Ishikawa (cell line): ENCODE results near the gene ADAT1.

Source experiments
- CEBPB ChIP-seq: IDR thresholded peaks from 2 replicates; pipeline ENCODE4 v1.6.1; 2012
- CREB1 ChIP-seq: IDR thresholded peaks from 2 replicates; pipeline ENCODE4 v1.6.1; 2012; ENCODE audit warnings: low read depth
- EGR1 ChIP-seq: IDR thresholded peaks from 2 replicates; pipeline ENCODE4 v1.6.1; 2012
- EP300 ChIP-seq: IDR thresholded peaks from 2 replicates; pipeline ENCODE4 v1.6.1; 2012; ENCODE audit warnings: borderline replicate concordance
- FOXM1 ChIP-seq: IDR thresholded peaks from 2 replicates; pipeline ENCODE4 v1.6.1; 2012; ENCODE audit warnings: low read depth, borderline replicate concordance
- NFIC ChIP-seq: IDR thresholded peaks from 2 replicates; pipeline ENCODE4 v1.6.1; 2012
- RAD21 ChIP-seq: IDR thresholded peaks from 2 replicates; pipeline ENCODE4 v1.6.1; 2012; ENCODE audit warnings: low read depth
- TAF1 ChIP-seq: IDR thresholded peaks from 2 replicates; pipeline ENCODE4 v1.6.1; 2012; ENCODE audit warnings: low read depth, mild to moderate bottlenecking
- TCF12 ChIP-seq: IDR thresholded peaks from 2 replicates; pipeline ENCODE4 v1.6.1; 2012; ENCODE audit warnings: low read depth
- TEAD4 ChIP-seq: IDR thresholded peaks from 2 replicates; pipeline ENCODE4 v1.6.1; 2012
- YY1 ChIP-seq: IDR thresholded peaks from 2 replicates; pipeline ENCODE4 v1.6.1; 2012; ENCODE audit warnings: low read depth
- ZBTB7A ChIP-seq: IDR thresholded peaks from 2 replicates; pipeline ENCODE4 v1.6.1; 2012; ENCODE audit warnings: low read depth
- TF ChIP-seq, protein P1 (sequence below): IDR thresholded peaks from 2 replicates; pipeline ENCODE4 v1.6.1; 2012; ENCODE audit warnings: low read depth, mild to moderate bottlenecking
- TF ChIP-seq, protein P2 (sequence below): IDR thresholded peaks from 2 replicates; pipeline ENCODE4 v1.6.1; 2012
- TF ChIP-seq, protein P3 (sequence below): IDR thresholded peaks from 2 replicates; pipeline ENCODE4 v1.6.1; 2012

The ADAT1 gene

GRCh38 chr16:75616521-75617010, 6.5 kb downstream of the ADAT1 start:
- TF ChIP-seq FOXM1 (no peak), ZBTB7A (no peak), RAD21 (no peak), CEBPB (no peak), YY1 (no peak), EP300 (no peak), TAF1 (no peak), NFIC (no peak), EGR1 (no peak), CREB1 (no peak), TCF12 (no peak)
- TF ChIP-seq, protein P1, sequence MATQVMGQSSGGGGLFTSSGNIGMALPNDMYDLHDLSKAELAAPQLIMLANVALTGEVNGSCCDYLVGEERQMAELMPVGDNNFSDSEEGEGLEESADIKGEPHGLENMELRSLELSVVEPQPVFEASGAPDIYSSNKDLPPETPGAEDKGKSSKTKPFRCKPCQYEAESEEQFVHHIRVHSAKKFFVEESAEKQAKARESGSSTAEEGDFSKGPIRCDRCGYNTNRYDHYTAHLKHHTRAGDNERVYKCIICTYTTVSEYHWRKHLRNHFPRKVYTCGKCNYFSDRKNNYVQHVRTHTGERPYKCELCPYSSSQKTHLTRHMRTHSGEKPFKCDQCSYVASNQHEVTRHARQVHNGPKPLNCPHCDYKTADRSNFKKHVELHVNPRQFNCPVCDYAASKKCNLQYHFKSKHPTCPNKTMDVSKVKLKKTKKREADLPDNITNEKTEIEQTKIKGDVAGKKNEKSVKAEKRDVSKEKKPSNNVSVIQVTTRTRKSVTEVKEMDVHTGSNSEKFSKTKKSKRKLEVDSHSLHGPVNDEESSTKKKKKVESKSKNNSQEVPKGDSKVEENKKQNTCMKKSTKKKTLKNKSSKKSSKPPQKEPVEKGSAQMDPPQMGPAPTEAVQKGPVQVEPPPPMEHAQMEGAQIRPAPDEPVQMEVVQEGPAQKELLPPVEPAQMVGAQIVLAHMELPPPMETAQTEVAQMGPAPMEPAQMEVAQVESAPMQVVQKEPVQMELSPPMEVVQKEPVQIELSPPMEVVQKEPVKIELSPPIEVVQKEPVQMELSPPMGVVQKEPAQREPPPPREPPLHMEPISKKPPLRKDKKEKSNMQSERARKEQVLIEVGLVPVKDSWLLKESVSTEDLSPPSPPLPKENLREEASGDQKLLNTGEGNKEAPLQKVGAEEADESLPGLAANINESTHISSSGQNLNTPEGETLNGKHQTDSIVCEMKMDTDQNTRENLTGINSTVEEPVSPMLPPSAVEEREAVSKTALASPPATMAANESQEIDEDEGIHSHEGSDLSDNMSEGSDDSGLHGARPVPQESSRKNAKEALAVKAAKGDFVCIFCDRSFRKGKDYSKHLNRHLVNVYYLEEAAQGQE = no peak
- TF ChIP-seq, protein P2, sequence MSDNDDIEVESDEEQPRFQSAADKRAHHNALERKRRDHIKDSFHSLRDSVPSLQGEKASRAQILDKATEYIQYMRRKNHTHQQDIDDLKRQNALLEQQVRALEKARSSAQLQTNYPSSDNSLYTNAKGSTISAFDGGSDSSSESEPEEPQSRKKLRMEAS = no peak

DNA sequence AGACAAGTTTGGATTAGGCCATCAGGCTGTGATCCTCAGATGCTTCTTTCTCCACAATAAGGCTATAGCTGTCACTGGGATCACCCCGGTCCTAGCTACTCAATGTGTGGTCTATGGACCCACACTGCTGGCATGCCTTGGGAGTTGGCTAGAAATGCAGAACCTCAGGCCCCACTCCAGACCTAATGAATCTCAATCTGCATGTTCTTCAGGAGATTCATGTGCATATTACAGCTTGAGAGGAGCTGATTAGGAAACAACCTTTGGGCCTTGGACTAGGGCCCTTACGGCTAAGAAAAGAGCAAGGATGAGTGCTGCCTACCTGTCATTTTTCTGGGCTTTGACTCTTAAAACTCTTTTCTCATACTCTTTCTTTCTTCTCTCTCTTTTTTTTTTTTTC, 7.5 kb downstream of the ADAT1 start:
- no peak for TF ChIP-seq EP300
- TF ChIP-seq YY1 = no peak
- TF ChIP-seq NFIC = no peak
- no peak for TF ChIP-seq CREB1
- no peak for TF ChIP-seq TAF1
- no peak for TF ChIP-seq EGR1
- TF ChIP-seq, protein P2 = no peak
- TF ChIP-seq TCF12 = no peak
- TF ChIP-seq ZBTB7A = no peak
- TF ChIP-seq FOXM1 = no peak
- TF ChIP-seq CEBPB = no peak
- TF ChIP-seq, protein P1 = no peak
- TF ChIP-seq TEAD4 = no peak
- no peak for TF ChIP-seq RAD21
- TF ChIP-seq, protein P3, sequence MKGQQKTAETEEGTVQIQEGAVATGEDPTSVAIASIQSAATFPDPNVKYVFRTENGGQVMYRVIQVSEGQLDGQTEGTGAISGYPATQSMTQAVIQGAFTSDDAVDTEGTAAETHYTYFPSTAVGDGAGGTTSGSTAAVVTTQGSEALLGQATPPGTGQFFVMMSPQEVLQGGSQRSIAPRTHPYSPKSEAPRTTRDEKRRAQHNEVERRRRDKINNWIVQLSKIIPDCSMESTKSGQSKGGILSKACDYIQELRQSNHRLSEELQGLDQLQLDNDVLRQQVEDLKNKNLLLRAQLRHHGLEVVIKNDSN = no peak

GRCh38 chr16:75614066-75614897, 8.8 kb downstream of the ADAT1 start:
- TF ChIP-seq TEAD4 (no peak), CEBPB (no peak), TCF12 (no peak), EP300 (no peak), ZBTB7A (no peak), YY1 (no peak), TAF1 (no peak), RAD21 (no peak), NFIC (no peak), CREB1 (no peak), FOXM1 (no peak), EGR1 (no peak)
- TF ChIP-seq, protein P1 = no peak
- TF ChIP-seq, protein P3 = no peak
- TF ChIP-seq, protein P2 = no peak

DNA sequence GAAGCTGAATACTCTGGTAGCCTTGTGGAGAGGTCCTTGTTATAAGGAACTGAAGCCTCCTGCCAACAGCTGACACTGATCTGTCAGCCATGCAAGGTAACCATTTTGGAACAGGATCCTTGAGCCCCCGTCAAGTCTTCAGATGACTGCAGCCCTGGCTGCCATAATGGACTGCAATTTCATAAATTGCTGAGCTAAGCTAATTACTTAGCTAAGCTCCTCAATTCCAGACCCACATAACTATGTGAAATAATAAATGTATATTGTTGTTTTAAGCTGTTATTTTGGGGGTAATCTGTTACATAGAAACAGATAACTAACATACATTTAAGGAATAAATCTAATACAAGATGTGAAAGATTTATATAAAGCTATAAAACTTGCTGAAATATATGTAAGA, 16.6 kb downstream of the ADAT1 start:
- TF ChIP-seq EGR1 (no peak), TCF12 (no peak), CEBPB (no peak), ZBTB7A (no peak), TEAD4 (no peak), NFIC (no peak), YY1 (no peak), TAF1 (no peak), RAD21 (no peak), CREB1 (no peak), EP300 (no peak), FOXM1 (no peak)
- TF ChIP-seq, protein P1 = no peak
- TF ChIP-seq, protein P2 = no peak
- TF ChIP-seq, protein P3 = no peak
